Fibroblast of skin of abdomen (primary cell): Measurements from ENCODE around the gene SLC13A3.

ENCODE experiments used
- DNase-seq: peaks from one replicate; pipeline ENCODE4 v3.0.0-alpha.2; 2013

SLC13A3 gene

GRCh38 chr20:46650575-46651090 is 626 bp downstream of the SLC13A3 start:
- no peak for DNase-seq

GRCh38 chr20:46649965-46650542 is 1.2 kb downstream of the SLC13A3 start:
- DNase-seq: no peak

GRCh38 chr20:46649650-46649949 is 1.7 kb downstream of the SLC13A3 start:
- no peak for DNase-seq

GRCh38 chr20:46648903-46649649 is 2.2 kb downstream of the SLC13A3 start:
- DNase-seq: no peak

GRCh38 chr20:46647469-46647868 is 3.8 kb downstream of the SLC13A3 start:
- no peak for DNase-seq

- DNase-seq: no peak
Measured at GRCh38 chr20:46646659-46647380, 4.4 kb downstream of the SLC13A3 start.

- no peak for DNase-seq
Measured at GRCh38 chr20:46646122-46646521, 5.1 kb downstream of the SLC13A3 start.

- no peak for DNase-seq
Measured at GRCh38 chr20:46644733-46645132, 6.5 kb downstream of the SLC13A3 start.

- no peak for DNase-seq
Measured at GRCh38 chr20:46644160-46644559, 7.1 kb downstream of the SLC13A3 start.

GRCh38 chr20:46642969-46643343 is 8.3 kb downstream of the SLC13A3 start:
- no peak for DNase-seq

GRCh38 chr20:46642265-46642968 is 8.8 kb downstream of the SLC13A3 start:
- DNase-seq: no peak

GRCh38 chr20:46641424-46641823 is 9.8 kb downstream of the SLC13A3 start:
- no peak for DNase-seq

- DNase-seq: no peak
Measured at GRCh38 chr20:46640536-46641311, 10.5 kb downstream of the SLC13A3 start.

- no peak for DNase-seq
Measured at GRCh38 chr20:46640044-46640443, 11.2 kb downstream of the SLC13A3 start.

- no peak for DNase-seq
Measured at GRCh38 chr20:46639587-46639986, 11.7 kb downstream of the SLC13A3 start.

GRCh38 chr20:46638898-46639274 is 12.4 kb downstream of the SLC13A3 start:
- no peak for DNase-seq

GRCh38 chr20:46638134-46638897 is 12.9 kb downstream of the SLC13A3 start:
- DNase-seq: no peak

- no peak for DNase-seq
Measured at GRCh38 chr20:46637427-46638133, 13.7 kb downstream of the SLC13A3 start.

- no peak for DNase-seq
Measured at GRCh38 chr20:46637020-46637419, 14.2 kb downstream of the SLC13A3 start.

GRCh38 chr20:46636514-46636913 is 14.7 kb downstream of the SLC13A3 start:
- DNase-seq: no peak
